ENCODE data around the gene RSPO4.

The RSPO4 gene

DNA sequence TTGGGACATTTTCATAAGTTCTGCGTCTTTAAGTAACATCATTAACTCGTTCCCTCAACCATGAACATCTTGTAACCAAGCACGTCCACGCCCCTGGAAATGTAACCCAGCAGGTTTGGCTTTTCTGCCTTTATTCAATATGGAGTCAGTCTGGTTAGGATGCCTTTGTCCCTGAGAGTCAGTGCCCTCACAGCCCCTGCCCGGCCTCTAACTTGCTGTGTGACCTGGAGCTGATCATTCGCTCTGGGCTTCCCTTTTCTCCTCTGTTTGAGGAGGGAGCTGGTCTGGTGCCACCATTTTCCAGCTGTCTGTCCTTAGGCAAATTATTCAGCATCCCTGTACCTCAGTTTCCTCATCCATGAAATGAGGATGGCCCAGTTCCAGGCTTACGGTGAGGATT, 59.5 kb downstream of the RSPO4 start:
- H3K4me1 ChIP-seq (ENCODE audit: insufficient read depth, low read length, severe bottlenecking), result no peaks in the 10 kb centered on the region
- H3K4me2 ChIP-seq (ENCODE audit: low read length), result no peak overlapping the region
- no peaks in the 10 kb centered on the region for H3K36me3 ChIP-seq (ENCODE audit: insufficient read depth, low read length)
- no peaks in the 10 kb centered on the region for H3K27me3 ChIP-seq (ENCODE audit: insufficient read depth, low read length)
- H2AFZ ChIP-seq (ENCODE audit: low read length), result no peak overlapping the region
- H3K9me2 ChIP-seq (ENCODE audit: low read depth, low read length), result no peaks in the 10 kb centered on the region
- H3K27ac ChIP-seq (ENCODE audit: low read depth, low read length, poor library complexity, severe bottlenecking), result no peak overlapping the region
- no peaks in the 10 kb centered on the region for H3K9me3 ChIP-seq (ENCODE audit: low read length)
- no peak overlapping the region for H3K4me3 ChIP-seq (ENCODE audit: low read depth, low read length, poor library complexity, severe bottlenecking)
- H3K9ac ChIP-seq (ENCODE audit: low read length), result no peak overlapping the region
- TF ChIP-seq EZH2 (IDR thresholded peaks at IDR 0.05; ENCODE audit: borderline replicate concordance, low read length), result no peak
- TF ChIP-seq, protein P1, sequence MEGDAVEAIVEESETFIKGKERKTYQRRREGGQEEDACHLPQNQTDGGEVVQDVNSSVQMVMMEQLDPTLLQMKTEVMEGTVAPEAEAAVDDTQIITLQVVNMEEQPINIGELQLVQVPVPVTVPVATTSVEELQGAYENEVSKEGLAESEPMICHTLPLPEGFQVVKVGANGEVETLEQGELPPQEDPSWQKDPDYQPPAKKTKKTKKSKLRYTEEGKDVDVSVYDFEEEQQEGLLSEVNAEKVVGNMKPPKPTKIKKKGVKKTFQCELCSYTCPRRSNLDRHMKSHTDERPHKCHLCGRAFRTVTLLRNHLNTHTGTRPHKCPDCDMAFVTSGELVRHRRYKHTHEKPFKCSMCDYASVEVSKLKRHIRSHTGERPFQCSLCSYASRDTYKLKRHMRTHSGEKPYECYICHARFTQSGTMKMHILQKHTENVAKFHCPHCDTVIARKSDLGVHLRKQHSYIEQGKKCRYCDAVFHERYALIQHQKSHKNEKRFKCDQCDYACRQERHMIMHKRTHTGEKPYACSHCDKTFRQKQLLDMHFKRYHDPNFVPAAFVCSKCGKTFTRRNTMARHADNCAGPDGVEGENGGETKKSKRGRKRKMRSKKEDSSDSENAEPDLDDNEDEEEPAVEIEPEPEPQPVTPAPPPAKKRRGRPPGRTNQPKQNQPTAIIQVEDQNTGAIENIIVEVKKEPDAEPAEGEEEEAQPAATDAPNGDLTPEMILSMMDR (IDR thresholded peaks at IDR 0.05; ENCODE audit: low read length), result no peak
- H4K20me1 ChIP-seq (ENCODE audit: insufficient read depth, low read length), result no peaks in the 10 kb centered on the region
- H3K79me2 ChIP-seq (ENCODE audit: insufficient read depth, low read length), result no peaks in the 10 kb centered on the region
- H3F3A ChIP-seq (ENCODE audit: insufficient read depth, low read length), result no peaks in the 10 kb centered on the region

DNA sequence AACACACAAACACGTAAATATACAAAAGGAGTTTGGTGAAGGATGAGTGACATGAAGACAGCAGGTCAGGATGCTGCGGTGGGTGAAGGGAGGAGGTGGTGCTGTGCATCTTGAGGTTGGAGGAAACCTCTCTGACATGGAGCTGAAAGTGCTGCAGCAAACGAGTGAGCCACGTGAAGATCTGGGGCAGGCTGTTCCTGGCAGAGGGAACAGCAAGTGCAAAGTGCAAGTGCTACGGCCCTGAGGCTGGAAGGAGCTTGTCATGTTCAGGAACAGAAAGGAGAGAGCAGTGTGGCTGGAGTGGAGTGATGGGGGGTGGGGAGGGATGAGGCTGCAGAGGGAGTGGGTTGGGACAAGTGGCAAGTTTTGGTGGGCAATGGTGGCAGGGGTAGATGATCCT, 61.2 kb downstream of the RSPO4 start:
- H3K4me3 ChIP-seq (ENCODE audit: low read depth, low read length, poor library complexity, severe bottlenecking), result no peak overlapping the region

DNA sequence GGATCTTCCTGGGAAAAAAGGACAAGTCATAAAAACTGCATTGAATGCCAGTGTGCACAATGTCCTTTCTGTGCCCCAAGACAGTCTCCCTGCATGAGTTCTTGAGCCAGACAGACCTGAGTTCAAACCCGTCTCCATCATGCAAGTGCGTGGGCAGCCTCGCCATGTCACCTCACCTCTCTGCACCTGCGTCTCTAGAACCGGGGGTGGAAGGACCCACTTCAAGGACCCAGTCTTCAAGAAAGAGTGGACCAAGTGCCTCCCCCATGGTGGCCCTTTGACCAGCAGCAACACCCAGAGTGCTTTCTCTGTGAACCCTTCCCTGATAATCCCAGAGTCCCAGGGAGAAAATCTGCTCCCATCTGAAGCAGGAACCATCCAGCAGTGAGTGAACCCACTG, 62.5 kb downstream of the RSPO4 start:
- H3K79me2 ChIP-seq (ENCODE audit: insufficient read depth, low read length), result no peaks in the 10 kb centered on the region
- no peak overlapping the region for H3K9ac ChIP-seq (ENCODE audit: low read length)
- H3K4me1 ChIP-seq (ENCODE audit: insufficient read depth, low read length, severe bottlenecking), result no peaks in the 10 kb centered on the region
- H3K27ac ChIP-seq (ENCODE audit: low read depth, low read length, poor library complexity, severe bottlenecking), result no peak overlapping the region
- no peaks in the 10 kb centered on the region for H3K27me3 ChIP-seq (ENCODE audit: insufficient read depth, low read length)
- H3K9me3 ChIP-seq (ENCODE audit: low read length), result no peaks in the 10 kb centered on the region
- H3K9me2 ChIP-seq (ENCODE audit: low read depth, low read length), result no peaks in the 10 kb centered on the region
- no peaks in the 10 kb centered on the region for H3K36me3 ChIP-seq (ENCODE audit: insufficient read depth, low read length)
- no peak overlapping the region for H2AFZ ChIP-seq (ENCODE audit: low read length)
- H4K20me1 ChIP-seq (ENCODE audit: insufficient read depth, low read length), result no peaks in the 10 kb centered on the region
- no peaks in the 10 kb centered on the region for H3F3A ChIP-seq (ENCODE audit: insufficient read depth, low read length)
- no peak for TF ChIP-seq EZH2 (IDR thresholded peaks at IDR 0.05; ENCODE audit: borderline replicate concordance, low read length)
- TF ChIP-seq, protein P1 (IDR thresholded peaks at IDR 0.05; ENCODE audit: low read length), result no peak
- no peak overlapping the region for H3K4me2 ChIP-seq (ENCODE audit: low read length)
- no peak overlapping the region for H3K4me3 ChIP-seq (ENCODE audit: low read depth, low read length, poor library complexity, severe bottlenecking)

More for the DNA sequence above, 61.2 kb downstream of the RSPO4 start:
- Histone ChIP-seq H3K36me3 (ENCODE audit: insufficient read depth, low read length) (no peaks in the 10 kb centered on the region), H3K27me3 (ENCODE audit: insufficient read depth, low read length) (no peaks in the 10 kb centered on the region), H3F3A (ENCODE audit: insufficient read depth, low read length) (no peaks in the 10 kb centered on the region), H3K4me1 (ENCODE audit: insufficient read depth, low read length, severe bottlenecking) (no peaks in the 10 kb centered on the region), H3K4me2 (ENCODE audit: low read length) (no peak overlapping the region), H4K20me1 (ENCODE audit: insufficient read depth, low read length) (no peaks in the 10 kb centered on the region), H3K27ac (ENCODE audit: low read depth, low read length, poor library complexity, severe bottlenecking) (no peak overlapping the region), H2AFZ (ENCODE audit: low read length) (no peak overlapping the region), H3K9me3 (ENCODE audit: low read length) (no peaks in the 10 kb centered on the region), H3K79me2 (ENCODE audit: insufficient read depth, low read length) (no peaks in the 10 kb centered on the region), H3K9me2 (ENCODE audit: low read depth, low read length) (no peaks in the 10 kb centered on the region), H3K9ac (ENCODE audit: low read length) (no peak overlapping the region)
- no peak for TF ChIP-seq EZH2 (IDR thresholded peaks at IDR 0.05; ENCODE audit: borderline replicate concordance, low read length)
- TF ChIP-seq, protein P1 (IDR thresholded peaks at IDR 0.05; ENCODE audit: low read length), result no peak

Data from OCI-LY1 (cell line).